Choroid plexus epithelial cell (primary cell): ENCODE data around the gene MYOG.

Experiments
- DNase-seq: peaks from one replicate; pipeline ENCODE4 v3.0.0-alpha.2; 2010; ENCODE audit warnings: low read depth
- H3K4me3 ChIP-seq: 2 replicates; pipeline ENCODE4 v1.5.1; 2011; ENCODE audit warnings: low read depth, mild to moderate bottlenecking, control low read depth, low read length, moderate library complexity
- CTCF ChIP-seq: conservative IDR thresholded peaks from 2 replicates; pipeline ENCODE4 v1.5.1; 2011; ENCODE audit warnings: low read depth, mild to moderate bottlenecking, control low read depth, inconsistent platforms, low read length, moderate library complexity

MYOG gene

DNA sequence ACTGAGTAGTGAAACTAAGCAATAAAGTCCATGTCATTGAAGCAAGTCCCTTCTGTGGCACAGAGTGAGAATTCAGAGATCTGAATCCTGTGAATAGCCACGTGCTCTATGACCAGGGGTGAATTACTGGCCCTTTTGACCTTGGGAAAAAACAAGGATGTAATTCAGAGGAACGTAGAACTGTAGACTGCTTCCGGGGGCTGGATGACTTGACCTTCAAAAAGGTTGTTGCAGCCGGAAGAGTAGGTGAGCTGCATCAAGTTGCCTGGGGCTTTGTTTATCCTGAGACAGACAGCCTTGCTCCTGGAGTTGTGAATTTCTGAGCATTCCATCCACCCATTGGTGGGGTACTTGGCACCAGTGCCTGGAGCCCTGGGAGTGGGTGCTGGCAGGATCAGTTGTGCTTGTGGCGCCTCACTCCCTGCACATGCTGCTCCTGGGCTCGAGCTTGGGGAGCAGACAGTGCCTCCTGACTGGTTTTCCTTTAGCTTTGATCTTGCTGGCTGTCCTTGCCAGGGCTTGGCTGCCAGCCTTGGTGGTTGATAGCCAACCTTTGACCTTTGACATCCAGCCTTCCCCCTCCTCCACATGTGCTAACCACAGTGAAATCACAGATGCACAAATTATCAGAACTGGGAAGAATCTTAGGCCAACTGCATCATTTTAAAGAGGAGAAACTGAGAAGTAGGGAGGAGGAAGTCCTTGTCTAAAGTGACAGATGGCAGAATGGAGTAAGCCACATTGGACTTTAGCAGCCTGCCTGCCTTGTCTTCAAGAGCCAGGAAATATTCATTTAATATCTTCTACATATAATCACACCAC, 16.2 kb upstream of the MYOG start:
- DNase-seq, result no peak
- no peak overlapping the region for H3K4me3 ChIP-seq
- no peak for TF ChIP-seq CTCF

- H3K4me3 ChIP-seq, result no peak overlapping the region
- DNase-seq, result no peak
- no peak for TF ChIP-seq CTCF
Measured at GRCh38 chr1:203100516-203100869, 14.7 kb upstream of the MYOG start.

- DNase-seq, result no peak
- no peak for TF ChIP-seq CTCF
Measured at GRCh38 chr1:203099805-203100515, 14.1 kb upstream of the MYOG start.

DNA sequence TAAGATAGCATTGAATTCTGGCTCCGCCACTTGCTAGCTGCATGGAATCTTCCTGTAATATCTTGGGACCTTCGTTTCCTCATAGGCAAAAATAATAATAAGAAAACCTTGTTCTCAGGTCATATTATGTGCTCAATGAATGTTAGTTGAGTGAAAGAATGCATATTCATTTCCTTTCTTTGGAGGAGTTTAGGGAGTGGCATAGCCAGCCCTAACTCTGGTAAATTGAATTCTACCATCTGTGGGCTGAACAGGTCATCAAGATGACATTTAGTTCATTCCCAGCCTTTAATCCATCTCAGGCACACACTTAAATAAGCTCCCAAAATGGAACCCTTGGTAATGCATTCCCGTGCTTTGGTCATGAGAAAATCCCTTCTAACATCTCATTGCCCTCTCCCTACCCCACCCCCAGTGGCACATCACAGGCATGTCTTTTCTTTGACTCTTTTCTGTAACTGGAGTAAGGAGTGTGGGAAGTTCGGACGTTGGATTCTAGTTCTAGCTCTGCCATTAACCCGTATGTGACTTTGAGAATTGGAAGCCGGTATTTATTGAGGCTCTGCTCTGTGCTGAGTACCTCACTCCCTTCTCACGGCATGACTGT, 13.2 kb upstream of the MYOG start:
- no peak for DNase-seq
- TF ChIP-seq CTCF, result no peak
- no peak overlapping the region for H3K4me3 ChIP-seq

More at GRCh38 chr1:203099805-203100515, 14.1 kb upstream of the MYOG start:
- no peak overlapping the region for H3K4me3 ChIP-seq

DNA sequence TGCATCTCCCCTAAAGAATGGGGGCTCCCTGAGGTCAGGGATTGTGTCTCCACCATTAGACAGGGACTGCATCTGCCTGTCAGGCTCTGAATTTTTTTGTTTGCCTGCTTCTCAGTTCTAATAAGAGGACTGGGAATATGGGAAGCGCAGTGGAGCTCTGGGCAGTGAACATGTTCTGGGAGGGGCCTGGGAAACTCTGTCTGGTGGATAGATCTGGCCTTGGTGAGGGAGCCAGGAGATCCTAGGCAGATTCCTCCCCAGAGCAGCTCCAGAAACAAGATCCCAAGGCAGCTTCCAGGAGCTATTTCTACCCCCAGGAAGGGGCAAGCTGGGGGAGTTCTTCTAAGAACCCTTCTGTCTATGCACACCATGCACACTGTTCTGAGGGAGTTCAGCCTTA, 12.6 kb upstream of the MYOG start:
- H3K4me3 ChIP-seq, result no peak overlapping the region
- TF ChIP-seq CTCF, result no peak
- DNase-seq, result no peak

GRCh38 chr1:203097001-203097400, 11.2 kb upstream of the MYOG start:
- TF ChIP-seq CTCF, result no peak
- H3K4me3 ChIP-seq, result no peak overlapping the region
- DNase-seq, result no peak
